Glomerular endothelial cell (primary cell): Measurements from ENCODE around the gene G6PC2. TPM values are rescaled to one million over a fixed set of nuclear protein-coding genes. Genes with fewer than 3 reads are reported as not detected.
"Not testable (repeated sequence)": the region's sequence is repeated elsewhere in the genome, so short reads cannot be mapped to it uniquely, and the experiment has no call there.

Experiments used
- DNase-seq: peaks from one replicate; pipeline ENCODE4 v3.0.0-alpha.2; 2011; ENCODE audit warnings: low read depth, low spot score; ENCODE audit errors: extremely low read depth
- total RNA-seq: library from RNA; depleted of rRNA; stranded (reverse); fragments of >200 nt; gene quantifications from 2 replicates; pipeline ENCODE4 v1.2.3, GENCODE V29; 2015

The G6PC2 gene
- total RNA-seq: not detected in 2 replicates

- DNase-seq: no peak
Observed at GRCh38 chr2:168901003-168901402, at the start of gene G6PC2. G6PC2 (plus strand) TSS chr2:168901291; CDS start chr2:168901332, 41 bp downstream.

- DNase-seq: peak; percentile 60
Observed at GRCh38 chr2:168851674-168852320, 49.3 kb upstream of the G6PC2 start.

- no peak for DNase-seq
Observed at GRCh38 chr2:168852481-168852880, 48.6 kb upstream of the G6PC2 start.

GRCh38 chr2:168853471-168853870, 47.6 kb upstream of the G6PC2 start:
- no peak for DNase-seq

GRCh38 chr2:168854651-168855050, 46.4 kb upstream of the G6PC2 start:
- no peak for DNase-seq

- no peak for DNase-seq
Observed at GRCh38 chr2:168855601-168856000, 45.5 kb upstream of the G6PC2 start.

GRCh38 chr2:168858146-168858545, 42.9 kb upstream of the G6PC2 start:
- no peak for DNase-seq

- not testable (repeated sequence) for DNase-seq
Observed at GRCh38 chr2:168867164-168867563, 33.9 kb upstream of the G6PC2 start.

- DNase-seq: not testable (repeated sequence)
Observed at GRCh38 chr2:168870369-168870768, 30.7 kb upstream of the G6PC2 start.

- DNase-seq: not testable (repeated sequence)
Observed at GRCh38 chr2:168870824-168871223, 30.3 kb upstream of the G6PC2 start.

- no peak for DNase-seq
Observed at GRCh38 chr2:168874368-168875054, 26.6 kb upstream of the G6PC2 start.

GRCh38 chr2:168882163-168882562, 18.9 kb upstream of the G6PC2 start:
- DNase-seq: not testable (repeated sequence)

GRCh38 chr2:168884975-168885374, 16.1 kb upstream of the G6PC2 start:
- DNase-seq: no peak

GRCh38 chr2:168889635-168890005, 11.5 kb upstream of the G6PC2 start:
- no peak for DNase-seq

- peak; percentile 72 for DNase-seq
Observed at GRCh38 chr2:168890006-168890782, 10.9 kb upstream of the G6PC2 start, which contains the start of gene SPC25. SPC25 (minus strand) TSS chr2:168890430; CDS start chr2:168889519, 911 bp downstream.

- DNase-seq: no peak
Observed at GRCh38 chr2:168892327-168892726, 8.8 kb upstream of the G6PC2 start.

GRCh38 chr2:168894101-168894500, 7.0 kb upstream of the G6PC2 start:
- DNase-seq: no peak

GRCh38 chr2:168894720-168895119, 6.4 kb upstream of the G6PC2 start:
- no peak for DNase-seq

GRCh38 chr2:168895771-168896170, 5.3 kb upstream of the G6PC2 start:
- no peak for DNase-seq

- DNase-seq: no peak
Observed at GRCh38 chr2:168896783-168897182, 4.3 kb upstream of the G6PC2 start.

GRCh38 chr2:168897449-168897848, 3.6 kb upstream of the G6PC2 start:
- no peak for DNase-seq

- DNase-seq: no peak
Observed at GRCh38 chr2:168903888-168904287, 2.8 kb downstream of the G6PC2 start.
